GM18873 (cell line): Measurements from ENCODE around the gene UNC5A.

ENCODE experiments used
- ATAC-seq: cut with Tn5 transposase; IDR thresholded peaks from one replicate; pipeline ENCODE4 v1.9.1; 2021; ENCODE audit warnings: mild to moderate bottlenecking, moderate library complexity, moderate number of reproducible peaks; ENCODE audit not compliant: unreplicated experiment, low FRiP score

Gene UNC5A

GRCh38 chr5:176798949-176799348 lies 11.4 kb upstream of the UNC5A start:
- no peak for ATAC-seq

DNA sequence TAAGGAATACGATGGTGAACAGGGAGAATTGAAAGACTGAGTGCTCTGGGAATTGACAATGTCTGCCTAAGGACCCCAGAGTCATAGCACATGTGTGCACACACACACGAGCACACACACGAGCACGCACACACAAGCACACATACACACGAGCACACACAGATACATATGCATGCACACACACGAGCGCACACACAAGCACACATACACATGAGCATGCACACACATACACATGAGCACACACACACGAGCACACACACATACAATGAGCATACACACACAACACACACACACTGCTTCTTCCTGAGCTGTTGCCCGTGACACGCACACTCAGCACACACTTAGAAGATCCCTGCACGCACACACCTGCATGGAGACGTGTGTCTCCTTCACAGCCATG lies 10.9 kb upstream of the UNC5A start:
- ATAC-seq, result no peak

GRCh38 chr5:176800024-176800423 lies 10.3 kb upstream of the UNC5A start:
- no peak for ATAC-seq

GRCh38 chr5:176802116-176802784 lies 8.1 kb upstream of the UNC5A start:
- ATAC-seq, result no peak

GRCh38 chr5:176803068-176803942 lies 7.1 kb upstream of the UNC5A start:
- no peak for ATAC-seq

GRCh38 chr5:176803943-176804498 lies 6.3 kb upstream of the UNC5A start:
- ATAC-seq, result no peak

DNA sequence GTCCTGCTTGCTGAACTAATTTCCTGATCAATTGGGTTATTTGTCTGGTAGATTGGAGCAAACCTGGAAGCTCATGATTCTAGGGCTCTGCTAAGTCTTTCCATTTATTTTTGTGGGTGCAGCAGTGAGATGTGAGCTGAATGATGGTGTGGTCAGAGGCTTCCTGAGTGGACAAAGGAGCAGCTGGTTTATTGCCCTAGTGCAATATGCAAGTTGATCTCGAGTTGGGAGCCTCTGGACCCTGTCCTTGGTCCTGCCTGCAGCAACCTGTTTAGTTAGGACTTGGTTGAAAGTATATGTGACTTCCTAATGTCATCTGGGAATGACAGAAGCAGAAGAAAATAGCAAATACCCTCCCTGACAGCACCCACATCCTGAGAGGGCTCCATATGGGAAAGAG lies 4.2 kb upstream of the UNC5A start:
- ATAC-seq, result no peak

GRCh38 chr5:176809544-176810080 lies 747 bp upstream of the UNC5A start:
- no peak for ATAC-seq

GRCh38 chr5:176810687-176811501 lies 535 bp downstream of the UNC5A start:
- ATAC-seq, result no peak

DNA sequence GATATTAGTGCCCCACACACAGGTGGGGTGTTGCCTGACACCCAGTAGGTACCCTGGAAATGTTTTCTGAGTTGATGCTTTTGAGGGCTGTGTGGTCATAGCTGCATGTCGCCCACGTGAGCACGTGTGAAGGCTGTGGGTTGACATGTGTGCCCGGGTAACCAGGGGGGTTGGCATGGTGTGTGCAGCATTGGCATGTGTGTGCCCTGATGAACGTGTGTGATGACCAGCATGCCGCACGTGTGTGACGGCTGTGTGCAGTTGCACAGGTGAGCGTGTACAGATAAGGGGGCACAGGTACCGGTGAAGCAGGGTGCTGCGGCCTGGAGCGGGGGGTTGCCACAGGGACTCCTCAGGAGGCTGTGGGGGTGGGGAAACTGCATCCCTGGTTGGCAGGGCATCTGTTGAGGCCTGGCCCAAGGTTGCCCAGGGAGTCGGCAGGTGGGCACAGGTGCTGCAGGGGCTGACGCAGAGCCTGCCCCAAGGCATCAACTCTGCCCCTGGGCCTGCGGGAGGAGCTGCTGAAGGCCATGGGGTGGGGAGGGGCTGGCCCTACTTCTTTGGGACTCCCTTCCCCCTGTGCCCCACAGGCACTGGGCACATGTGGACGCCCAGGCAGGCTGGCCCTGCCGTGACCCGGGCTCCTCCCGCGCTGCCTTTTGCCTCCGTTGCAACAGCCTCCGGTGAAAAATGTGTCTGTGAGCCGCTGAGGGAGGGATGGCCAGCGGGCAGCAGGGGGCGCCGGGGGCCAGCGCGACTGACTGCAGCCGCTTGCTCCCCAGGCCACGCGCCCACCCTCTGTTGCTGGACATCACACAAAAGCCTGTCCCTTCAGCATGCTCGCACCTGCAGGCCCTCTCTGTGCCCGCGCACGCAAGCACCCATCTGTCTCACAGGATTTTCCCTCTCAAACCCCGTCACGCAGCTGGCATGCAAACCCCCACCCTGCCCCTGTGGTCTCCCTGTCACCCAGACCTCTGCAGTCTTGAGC lies 2.2 kb downstream of the UNC5A start:
- no peak for ATAC-seq

DNA sequence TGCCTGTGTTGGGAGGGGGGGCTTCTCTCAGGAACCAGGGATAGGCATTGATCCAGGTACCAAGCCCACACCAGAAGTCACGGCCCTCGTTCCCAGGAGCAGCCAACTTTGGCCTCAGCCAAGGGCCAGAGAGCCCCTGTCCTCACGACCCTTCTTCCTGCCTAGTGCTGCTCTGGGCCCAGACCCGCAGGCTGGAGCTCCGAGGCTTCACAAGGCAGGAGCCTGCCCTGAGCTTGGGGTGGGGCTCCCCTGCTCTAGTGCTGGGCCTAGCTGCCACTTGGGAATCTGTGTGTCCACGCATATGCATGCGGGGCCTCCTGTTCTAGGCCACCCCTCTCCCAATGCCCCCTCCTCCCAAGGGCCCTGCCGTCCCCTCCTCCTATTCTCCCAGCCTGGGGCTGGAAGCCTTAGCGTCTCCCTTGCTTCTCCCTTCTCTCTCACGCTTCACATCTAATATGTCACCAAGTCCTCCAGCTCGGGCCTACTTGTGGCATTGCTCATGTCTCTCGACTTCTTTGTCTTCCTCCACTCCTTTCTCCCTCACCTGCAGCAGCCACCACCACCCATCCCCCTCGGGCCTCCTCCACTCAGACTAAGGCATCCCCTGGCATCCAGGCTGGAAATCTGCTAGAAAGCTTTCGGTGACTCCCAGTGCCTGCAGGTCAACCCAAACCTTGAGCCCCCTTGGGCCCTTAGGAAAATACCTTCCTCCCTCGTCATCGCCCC lies 3.4 kb downstream of the UNC5A start:
- no peak for ATAC-seq

GRCh38 chr5:176814313-176814685 lies 3.9 kb downstream of the UNC5A start:
- ATAC-seq, result no peak

GRCh38 chr5:176814836-176815438 lies 4.6 kb downstream of the UNC5A start:
- no peak for ATAC-seq

DNA sequence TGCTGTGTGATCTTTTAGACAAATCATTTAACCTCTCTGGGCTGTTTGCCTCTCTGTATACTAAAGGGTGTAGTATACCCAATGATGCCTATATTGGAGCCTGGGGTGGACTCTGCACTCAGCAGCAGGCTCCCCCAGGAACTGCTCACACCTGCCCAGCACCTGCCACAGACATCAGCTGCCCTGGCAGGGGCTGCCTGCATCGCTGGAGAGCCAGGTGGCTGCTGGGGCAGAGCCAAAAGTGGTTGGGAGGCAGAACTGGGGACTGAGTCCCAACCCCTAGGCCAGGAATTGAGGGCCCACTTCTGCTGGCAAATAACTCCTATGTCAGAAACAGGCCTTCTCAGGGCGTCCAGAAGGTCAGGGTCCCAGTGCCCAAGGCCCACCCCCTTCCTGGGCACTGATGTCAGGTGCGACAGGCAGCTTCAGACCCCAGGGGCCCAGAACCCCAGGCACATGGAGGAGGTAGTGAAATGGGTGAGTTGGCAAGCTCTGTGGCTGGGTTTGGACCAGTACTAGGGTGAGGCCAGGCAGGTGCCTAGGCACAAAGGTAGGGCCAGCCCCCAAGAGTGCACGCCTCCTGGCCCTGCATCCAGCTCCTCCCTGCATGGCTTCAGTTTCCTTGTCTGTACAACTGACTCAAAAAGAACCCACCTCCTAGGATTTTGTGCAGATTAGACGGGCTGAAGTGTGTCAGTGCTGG lies 5.8 kb downstream of the UNC5A start:
- ATAC-seq, result no peak

DNA sequence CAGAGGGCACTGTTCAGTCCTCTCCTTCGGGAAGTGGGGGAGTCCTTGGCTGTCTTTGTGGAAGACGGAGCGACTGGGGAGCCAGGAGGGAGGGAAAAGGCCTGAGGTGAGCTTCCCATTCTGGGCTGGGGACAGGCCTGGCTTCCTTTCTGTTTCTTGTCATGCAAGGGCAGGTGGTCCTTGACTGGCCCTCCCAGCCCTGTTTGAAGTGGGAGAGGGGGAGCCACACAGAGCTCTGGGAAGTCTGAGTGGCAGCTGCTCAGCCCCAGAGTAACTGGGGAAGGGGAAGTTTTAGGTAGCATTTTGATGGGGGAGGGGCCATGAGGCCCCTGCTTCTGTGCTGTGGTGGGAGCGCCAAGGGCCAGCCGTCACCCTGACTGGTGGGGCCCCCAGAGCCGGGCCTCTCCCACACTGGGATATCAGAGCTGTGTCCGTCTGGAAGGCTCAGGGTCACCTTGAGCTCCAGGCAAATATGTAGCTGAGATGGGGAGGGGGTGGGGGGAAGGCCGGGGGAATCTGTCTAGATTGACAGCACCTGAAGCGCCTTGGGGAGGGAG lies 6.5 kb downstream of the UNC5A start:
- ATAC-seq, result no peak

DNA sequence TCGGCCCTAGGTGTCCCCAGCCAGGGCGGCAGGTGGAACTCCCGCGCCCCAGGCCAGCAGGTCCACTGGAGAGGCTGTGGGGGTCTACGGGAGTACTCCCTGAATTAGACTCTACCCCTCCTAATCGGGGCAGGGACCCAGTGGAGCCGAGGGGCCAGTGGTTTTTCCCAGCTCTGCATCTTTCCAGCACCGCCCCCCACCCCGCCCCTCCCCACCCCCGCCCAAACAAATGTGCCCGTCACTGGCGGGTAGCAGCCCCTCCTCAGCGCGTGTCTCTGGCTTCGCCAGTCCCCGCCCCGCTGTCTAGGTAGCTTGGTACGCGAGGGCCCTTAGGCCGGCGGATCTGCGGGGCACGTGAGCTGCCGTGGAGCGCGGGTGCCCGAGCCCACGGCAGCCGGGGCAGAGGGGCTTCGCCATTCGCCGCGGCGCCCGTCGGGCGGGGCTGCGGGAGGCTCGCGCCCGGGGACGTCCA lies 7.0 kb downstream of the UNC5A start:
- no peak for ATAC-seq

DNA sequence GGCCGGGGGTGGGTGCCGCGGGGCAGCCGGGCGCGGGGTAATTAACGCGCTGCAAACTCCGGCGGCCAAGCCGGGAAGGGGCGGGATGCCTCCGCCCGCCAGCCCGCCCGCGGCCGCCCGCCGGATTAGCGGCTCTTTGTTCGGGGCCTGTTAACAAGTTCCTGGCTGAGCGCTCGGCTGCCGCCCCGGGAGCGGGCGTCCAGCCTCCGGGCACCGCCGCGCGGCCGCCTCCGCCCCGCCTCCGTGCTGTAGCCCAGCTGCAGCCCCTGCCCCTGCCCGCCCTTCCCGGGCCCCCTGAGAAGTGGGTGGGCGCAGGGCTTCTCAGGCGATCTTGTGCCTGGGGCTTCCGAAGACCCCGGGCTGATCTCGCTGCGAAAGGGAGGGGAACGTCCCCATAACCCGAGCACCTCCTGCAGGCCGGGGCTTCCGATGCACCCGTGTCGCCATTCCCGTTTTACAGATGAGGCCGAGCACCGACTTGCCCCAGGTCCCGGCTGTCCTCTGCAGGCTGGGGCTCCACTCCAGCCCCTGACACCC lies 7.5 kb downstream of the UNC5A start:
- no peak for ATAC-seq
